NCI-H774 (cell line): ENCODE data around the gene PLPP7.
"Not testable (repeated sequence)": the region's sequence is repeated elsewhere in the genome, so short reads cannot be mapped to it uniquely, and the experiment has no call there.

Source experiments
- DNase-seq: peaks from one replicate; lab custom pipeline; 2025; lab: John Stamatoyannopoulos, UW

PLPP7 gene

GRCh38 chr9:131330814-131331600 lies 41.5 kb downstream of the PLPP7 start:
- DNase-seq: no peak

DNA sequence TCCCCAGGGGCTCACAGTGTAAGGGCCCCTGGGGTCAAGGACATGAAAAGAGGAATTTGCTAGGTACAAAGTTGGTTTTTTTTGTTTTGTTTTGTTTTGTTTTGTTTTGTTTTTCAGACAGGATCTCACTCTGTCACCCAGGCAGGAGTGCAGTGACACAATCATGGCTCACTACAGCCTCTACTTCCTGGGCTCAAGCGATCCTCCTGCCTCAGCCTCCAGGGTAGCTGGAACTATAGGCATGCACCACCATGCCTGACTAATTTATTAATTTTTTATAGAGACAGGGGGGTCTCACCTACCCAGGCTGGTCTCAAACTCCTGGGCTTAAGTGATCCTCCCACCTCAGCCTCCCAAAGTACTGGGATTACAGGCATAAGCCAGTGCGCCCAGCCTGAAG lies 42.5 kb downstream of the PLPP7 start:
- not testable (repeated sequence) for DNase-seq

- DNase-seq: no peak
Measured at GRCh38 chr9:131333771-131334628, 44.5 kb downstream of the PLPP7 start.

- DNase-seq: no peak
Measured at GRCh38 chr9:131334629-131335367, 45.3 kb downstream of the PLPP7 start.

DNA sequence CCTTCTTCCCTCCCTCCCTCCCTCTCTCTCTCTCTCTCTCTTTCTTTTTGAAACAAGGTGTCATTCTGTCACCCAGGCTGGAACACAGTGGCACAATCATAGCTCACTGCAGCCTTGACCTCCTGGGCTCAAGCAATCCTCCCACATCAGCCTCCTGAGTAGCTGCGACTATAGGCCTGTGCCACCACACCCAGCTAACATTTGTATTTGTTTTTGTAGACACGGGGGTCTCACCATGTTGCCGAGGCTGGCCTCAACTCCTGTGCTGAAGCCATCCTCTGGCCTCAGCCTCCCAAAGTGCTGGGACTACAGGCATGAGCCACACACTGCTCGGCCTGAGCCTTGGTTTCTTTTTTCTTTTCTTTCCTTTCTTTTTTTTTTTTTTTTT lies 45.8 kb downstream of the PLPP7 start:
- no peak for DNase-seq

- DNase-seq: no peak
Measured at GRCh38 chr9:131337131-131337848, 47.8 kb downstream of the PLPP7 start.

DNA sequence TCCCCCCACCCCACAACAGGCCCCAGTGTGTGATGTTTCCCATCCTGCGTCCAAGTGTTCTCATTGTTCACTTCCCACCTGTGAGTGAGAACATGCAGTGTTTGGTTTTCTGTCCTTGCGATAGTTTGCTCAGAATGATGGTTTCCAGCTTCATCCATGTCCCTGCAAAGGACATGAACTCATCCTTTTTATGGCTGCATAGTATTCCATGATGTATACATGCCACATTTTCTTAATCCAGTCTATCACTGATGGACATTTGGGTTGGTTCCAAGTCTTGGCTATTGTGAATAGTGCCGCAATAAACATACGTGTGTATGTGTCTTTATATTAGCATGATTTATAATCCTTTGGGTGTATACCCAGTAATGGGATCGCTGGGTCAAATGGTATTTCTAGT lies 49.7 kb downstream of the PLPP7 start:
- not testable (repeated sequence) for DNase-seq

GRCh38 chr9:131344931-131345535 lies 55.5 kb downstream of the PLPP7 start:
- DNase-seq: not testable (repeated sequence)

DNA sequence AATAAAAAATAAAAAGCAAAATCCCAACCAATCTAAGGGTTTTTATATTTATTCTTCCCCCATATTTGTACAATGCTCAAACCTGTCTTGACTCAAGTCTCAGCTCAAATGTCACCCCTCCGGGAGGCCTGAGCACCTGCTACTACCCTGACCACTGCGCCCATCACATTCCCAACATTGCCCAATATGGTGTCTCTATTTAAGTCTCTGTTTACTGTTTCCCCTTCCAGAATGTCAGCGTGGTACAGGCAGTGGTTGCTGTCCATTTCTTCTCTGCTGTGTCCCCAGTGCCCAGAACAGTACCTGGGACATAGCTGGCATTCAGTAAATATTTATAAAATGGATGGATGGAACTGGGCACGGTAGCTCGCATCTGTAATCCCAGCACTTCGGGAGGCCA lies 57.0 kb downstream of the PLPP7 start:
- no peak for DNase-seq

DNA sequence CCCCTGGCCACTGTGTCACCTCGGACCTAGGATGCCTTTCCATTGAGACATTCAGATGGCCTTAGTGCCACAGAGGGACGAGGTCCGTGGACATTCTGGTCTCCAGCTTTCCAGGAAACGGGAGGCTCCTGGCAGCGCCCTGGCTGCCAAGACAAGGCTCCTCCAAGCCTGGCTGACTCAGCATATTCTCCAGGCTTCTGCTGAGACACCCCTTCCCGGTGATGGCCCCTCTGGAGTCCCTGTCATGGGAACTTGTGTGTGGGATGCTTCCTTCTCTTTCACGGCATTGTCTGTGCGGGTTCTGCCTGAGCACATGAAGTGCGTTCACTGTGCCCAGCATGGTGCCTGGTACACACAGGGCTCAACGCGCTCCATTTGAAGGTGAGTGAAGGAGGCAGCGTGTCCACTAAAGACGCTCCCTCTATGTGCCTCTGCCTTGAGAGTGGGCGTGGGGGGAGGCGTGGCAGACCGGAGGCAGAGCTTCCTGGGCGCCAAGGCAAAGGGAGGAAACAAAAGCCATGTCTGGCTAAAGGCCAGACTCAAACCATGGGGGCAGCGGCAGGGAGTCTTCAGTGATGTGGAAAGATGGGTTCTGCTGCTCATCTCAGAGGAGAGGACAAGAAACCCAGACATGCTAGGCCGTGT lies 58.0 kb downstream of the PLPP7 start:
- DNase-seq: no peak

DNA sequence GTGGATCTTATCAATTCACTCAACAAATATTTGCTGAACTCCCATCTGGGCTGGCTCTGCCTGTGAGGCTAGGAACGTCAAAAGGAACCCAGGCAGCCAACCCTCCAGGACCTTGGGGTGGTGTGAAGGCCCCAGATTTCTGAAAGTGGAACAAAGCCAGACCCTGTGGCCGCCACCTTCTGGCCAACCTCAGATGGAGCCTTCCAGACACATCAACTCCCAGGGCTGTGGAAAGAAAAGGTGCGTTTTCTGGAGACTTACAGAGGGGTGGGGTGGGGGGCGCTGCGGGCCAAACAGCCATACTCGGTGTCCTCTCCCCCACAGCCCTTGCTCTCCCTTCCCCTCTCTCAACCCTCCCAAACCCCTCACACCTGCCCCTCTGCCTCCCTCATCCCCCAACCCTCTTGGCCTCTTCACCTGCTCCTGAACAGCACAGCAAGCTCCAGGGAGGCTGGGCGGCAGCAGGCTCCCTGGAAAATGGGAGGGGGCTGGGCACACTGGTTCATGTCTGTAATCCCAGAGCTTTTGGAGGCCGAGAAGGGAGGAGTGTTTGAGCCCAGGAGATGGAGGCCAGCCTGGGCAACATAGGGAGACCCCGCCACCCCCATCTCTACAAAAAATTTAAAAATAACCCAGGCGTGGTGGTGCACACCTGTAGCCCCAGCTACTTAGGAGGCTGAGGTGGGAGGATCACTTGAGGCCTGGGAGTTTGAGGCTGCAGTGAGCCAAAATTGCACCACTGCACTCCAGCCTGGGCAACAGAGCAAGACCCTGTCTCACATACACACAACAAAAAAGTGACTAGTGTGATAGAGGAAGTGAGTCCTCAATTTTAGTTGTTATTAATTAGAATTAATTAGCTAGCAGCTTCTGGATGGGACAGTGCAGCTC lies 59.4 kb downstream of the PLPP7 start:
- no peak for DNase-seq

GRCh38 chr9:131349522-131349880 lies 60.0 kb downstream of the PLPP7 start:
- no peak for DNase-seq

DNA sequence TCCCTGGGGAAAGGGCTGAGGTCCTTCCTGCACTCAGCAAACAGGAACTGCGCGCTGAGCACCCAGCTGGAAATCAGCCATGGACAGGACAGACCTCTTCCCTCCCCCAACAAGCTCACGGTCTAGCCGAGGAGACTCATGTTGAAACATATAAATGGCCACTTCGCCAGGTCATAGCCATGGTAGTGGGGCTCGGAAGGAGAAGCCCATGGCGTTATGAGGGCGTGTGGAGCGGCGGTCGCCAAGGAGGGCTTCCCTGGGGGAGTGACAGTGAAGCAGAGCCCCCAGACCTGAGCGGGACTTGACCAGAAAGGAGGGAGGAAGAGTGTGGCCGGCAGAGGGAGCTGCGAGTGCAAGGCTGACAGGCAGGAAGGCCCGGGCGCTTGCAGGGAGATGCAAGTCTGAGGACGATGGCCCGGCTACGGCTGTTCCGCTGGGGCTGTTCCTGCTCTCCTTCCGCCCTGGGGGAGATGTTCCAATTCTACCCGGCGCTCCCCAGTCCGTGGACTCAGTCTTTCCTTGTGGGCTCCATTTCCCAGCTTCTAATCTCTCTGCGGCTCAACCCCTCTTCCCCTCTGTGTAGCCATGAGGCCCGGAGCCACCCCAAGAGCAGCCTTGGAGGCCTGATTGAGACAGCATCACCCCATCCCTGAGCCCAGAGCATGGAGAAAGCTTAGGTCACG lies 60.5 kb downstream of the PLPP7 start:
- DNase-seq: peak; percentile 73

DNA sequence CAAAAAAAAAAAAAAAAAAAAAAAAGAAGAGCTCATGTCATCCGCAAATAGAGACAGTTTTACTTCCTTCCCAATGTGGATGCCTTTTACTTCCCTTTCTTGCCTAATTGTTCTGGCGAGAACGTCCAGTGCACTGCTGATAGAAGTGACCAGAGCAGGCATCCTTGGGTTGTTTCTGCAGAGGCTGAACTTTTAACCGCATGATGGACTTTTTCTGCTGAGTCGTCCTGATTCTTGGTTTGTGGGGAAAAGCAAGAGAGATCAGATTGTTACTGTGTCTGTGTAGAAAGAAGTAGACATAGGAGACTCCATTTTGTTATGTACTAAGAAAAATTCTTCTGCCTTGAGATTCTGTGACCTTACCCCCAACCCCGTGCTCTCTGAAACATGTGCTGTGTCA lies 67.0 kb downstream of the PLPP7 start:
- DNase-seq: not testable (repeated sequence)

DNA sequence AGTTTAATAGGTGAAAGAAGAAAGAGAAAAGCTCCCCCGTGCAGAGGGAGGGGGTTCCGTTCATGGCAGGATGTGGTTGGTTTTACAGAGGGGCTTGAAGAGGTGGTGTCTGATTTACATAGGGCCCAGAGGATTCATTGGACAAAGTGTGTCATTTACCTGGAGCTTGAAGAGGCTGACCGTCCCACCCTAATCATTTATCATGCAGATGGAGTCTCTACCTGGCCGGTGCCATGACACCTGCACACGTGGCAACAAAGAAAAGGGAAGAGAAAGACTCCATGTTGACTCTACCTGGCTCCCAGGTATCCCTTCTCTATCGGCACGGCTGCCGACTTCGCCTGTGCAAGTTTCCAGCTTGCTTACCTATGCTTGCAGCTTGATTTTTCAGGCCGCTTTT lies 69.0 kb downstream of the PLPP7 start:
- DNase-seq: no peak
